Heart right ventricle (tissue), 16 donors: ENCODE results near the gene CCL19. TPM values are rescaled to one million over a fixed set of nuclear protein-coding genes. Genes with fewer than 3 reads are reported as not detected.
A peak's percentile ranks its signal among the peaks of the same experiment; 100 is the strongest.

Experiments
- ATAC-seq, 8 donors: fragments of 200-7000 bp; cut with Tn5 transposase; one replicate each; pipeline ENCODE4 v1.9.1; 2020; ENCODE audit warnings: mild to moderate bottlenecking in 8 of 8, moderate library complexity in 8 of 8, moderate number of reproducible peaks in 1 of 8
- DNase-seq, 2 donors: peaks; one replicate each; pipeline ENCODE4 v3.0.0-alpha.2; 2020
- H3K27ac ChIP-seq, 10 donors: fragments of 200-600 bp; sonication (generic) in 2 of 10; one replicate each; pipeline versions ENCODE4 v1.5.0 to v1.8.0; 2020 to 2022; ENCODE audit warnings: mild to moderate bottlenecking in 3 of 10
- H3K27me3 ChIP-seq, 7 donors: fragments of 200-600 bp; one replicate each; pipeline ENCODE4 v1.8.0; 2021 to 2022; ENCODE audit warnings: mild to moderate bottlenecking in 2 of 7
- H3K36me3 ChIP-seq, 9 donors: fragments of 200-600 bp; sonication (generic) in 1 of 9; one replicate each; pipeline versions ENCODE4 v1.5.0 to v1.8.0; 2020 to 2022; ENCODE audit warnings: mild to moderate bottlenecking in 2 of 9
- H3K4me1 ChIP-seq, 9 donors: fragments of 200-600 bp; sonication (generic) in 1 of 9; one replicate each; pipeline versions ENCODE4 v1.5.0 to v1.8.0; 2020 to 2022; ENCODE audit warnings: mild to moderate bottlenecking in 4 of 9
- H3K4me3 ChIP-seq, 10 donors: fragments of 200-600 bp; sonication (generic) in 2 of 10; one replicate each; pipeline versions ENCODE4 v1.5.0 to v1.8.0; 2020 to 2022; ENCODE audit warnings: mild to moderate bottlenecking in 7 of 10, moderate library complexity in 2 of 10
- H3K9me3 ChIP-seq, 11 donors: fragments of 200-600 bp in 10 of 11; sonication (generic) in 2 of 11; one replicate each; pipeline versions ENCODE4 v1.5.0 to v1.8.0; 2013 to 2022; ENCODE audit warnings: mild to moderate bottlenecking in 2 of 11, control low read depth in 1 of 11, moderate library complexity in 1 of 11
- CTCF ChIP-seq, 9 donors: fragments of 200-600 bp; sonication (generic) in 2 of 9; IDR thresholded peaks; one replicate each; pipeline versions ENCODE4 v1.5.0 to v1.8.0; 2021 to 2022; ENCODE audit warnings: antibody characterized with exemption in 9 of 9, mild to moderate bottlenecking in 5 of 9, moderate library complexity in 1 of 9
- WGBS, 2 donors: extraction: QIAGEN DNeasy Blood & Tissue Kit; methylation state at CpG; one replicate each; pipeline ENCODE4 v1.1.7; 2013; ENCODE audit warnings: inconsistent platforms in 1 of 2; 5-methylcytosine and 5-hydroxymethylcytosine counted together
- intact Hi-C, 10 donors: fragments of 100-400 bp; cut with DNase I; formaldehyde crosslinking; loops; one replicate each; pipeline versions ENCODE4 v1.11.1 to v1.14.2; 2022
- polyA plus RNA-seq, 2 donors: library from polyadenylated mRNA; stranded (reverse); fragments of 200-250 nt; gene quantifications; one replicate each; pipeline ENCODE4 v1.2.3, GENCODE V29; 2013
- total RNA-seq, 10 donors: library from RNA; stranded (reverse); fragmentation: NEBNext Ultra II Directional in 3 of 10; extraction: Animal tissue kit (Norgen Biotek cat#: 25700) in 3 of 10; gene quantifications; one replicate each; pipeline versions ENCODE4 v1.2.1 to v1.2.4, GENCODE V29; 2021 to 2023
- donor health status: Arrhythmogenic right ventricular cardiomyopathy.
- donor health status: ischemic (EF 13 %, LVEDD 7.1; RV severe dilation, severe dysfunction).
- donor health status: healthy with polysubstance abuse.
- donor health status: DM: no; HTN: yes; CAD: no.
- donor health status: DM: no; HTN: no; CAD: no.
- donor health status: ischemic (EF 25% LVEDD 6.9; RV normal size, moderate dysfunction).
- donor health status: ischemic (EF 25% LVEDD 5.7; RV mildly dilated, moderate dysfunction).
- donor health status: healthy.
- donor health status: DM: yes; HTN: yes; CAD: no.
- donor health status: Ischemic cardiomyopathy.
- donor health status: ischemic (EF 35%, LVEDD 5.7; RV mildly dilated, moderate dysfunction).
- donor health status: nonischemic (EF 11% LVEDD 7.7; RV severe dilation, severe dysfunction).
- donor health status: DM: yes; HTN: yes; CAD: no.
- donor health status: PGD.
- donor health status: ischemic (EF 29% LVEDD 5.4; RV normal size, mild dysfunction).
- donor health status: nonischemic (EF 23%, LVEDD 6.1; RV moderate dilation, normal function).

Gene CCL19
- total and polyA plus RNA-seq, 12 donors = 0.47 to 19.9 (median 1.1) TPM; not detected in 5

- peak in 1 of 2 donors; percentile 7 for DNase-seq
- Histone ChIP-seq H3K27me3 (no peaks in the 10 kb centered on the region), H3K4me1 (peaks cover 0 to 15% (median 8%) of the 10 kb centered on the region in 9 donors), H3K4me3 (no peak overlapping the region), H3K36me3 (no peaks in the 10 kb centered on the region), H3K27ac (no peak overlapping the region), H3K9me3 (no peaks in the 10 kb centered on the region)
- no peak for TF ChIP-seq CTCF (IDR thresholded peaks at IDR 0.05)
- peak; percentile 9 to 49 (median 35) for ATAC-seq
- intact Hi-C loops = no loop called here
- 31 to 34% methylated on average over 3 of the region's 3 CpGs for WGBS, 2 donors
Observed at GRCh38 chr9:34717996-34718614, 27.0 kb upstream of the CCL19 start.

GRCh38 chr9:34716711-34717110, 25.6 kb upstream of the CCL19 start:
- DNase-seq (no peak), ATAC-seq (no peak)
- intact Hi-C loops = no loop called here
- Histone ChIP-seq H3K27ac (no peak overlapping the region), H3K4me3 (no peak overlapping the region), H3K36me3 (no peaks in the 10 kb centered on the region), H3K27me3 (no peaks in the 10 kb centered on the region), H3K9me3 (no peaks in the 10 kb centered on the region), H3K4me1 (peaks cover 0 to 15% (median 8%) of the 10 kb centered on the region in 9 donors)
- TF ChIP-seq CTCF (IDR thresholded peaks at IDR 0.05) = no peak
- 82 to 83% methylated on average over 4 of the region's 4 CpGs for WGBS, 2 donors

- no peak for TF ChIP-seq CTCF (IDR thresholded peaks at IDR 0.05)
- intact Hi-C loops = no loop called here
- no peak overlapping the region for H3K4me3 ChIP-seq
- no peaks in the 10 kb centered on the region for H3K27me3 ChIP-seq
- ATAC-seq (no peak), DNase-seq (no peak)
- H3K27ac ChIP-seq = no peak overlapping the region
- H3K36me3 ChIP-seq = no peaks in the 10 kb centered on the region
- WGBS, 2 donors = 89 to 96% methylated on average over 7 of the region's 7 CpGs
- no peaks in the 10 kb centered on the region for H3K9me3 ChIP-seq
- H3K4me1 ChIP-seq = peaks cover 0 to 16% (median 8%) of the 10 kb centered on the region in 9 donors
Observed at GRCh38 chr9:34715639-34716215, 24.7 kb upstream of the CCL19 start.

GRCh38 chr9:34714007-34714406, 22.9 kb upstream of the CCL19 start:
- intact Hi-C loops = no loop called here
- peaks cover 0 to 30% (median 20%) of the 10 kb centered on the region in 9 donors for H3K4me1 ChIP-seq
- H3K27ac ChIP-seq = no peak overlapping the region
- no peak overlapping the region for H3K4me3 ChIP-seq
- TF ChIP-seq CTCF (IDR thresholded peaks at IDR 0.05) = no peak
- no peaks in the 10 kb centered on the region for H3K9me3 ChIP-seq
- no peaks in the 10 kb centered on the region for H3K36me3 ChIP-seq
- no peak for DNase-seq
- no peak for ATAC-seq
- H3K27me3 ChIP-seq = no peaks in the 10 kb centered on the region
